ENCODE measurements around the gene PRDM15. TPM values are rescaled to one million over a fixed set of nuclear protein-coding genes. Genes with fewer than 3 reads are reported as not detected.

The PRDM15 gene
- total RNA-seq, 3 donors from 2014 or later (not counting 1 experiment from before 2014, with no cell fraction given): 11.4 to 13.5 (median 11.9) TPM

DNA sequence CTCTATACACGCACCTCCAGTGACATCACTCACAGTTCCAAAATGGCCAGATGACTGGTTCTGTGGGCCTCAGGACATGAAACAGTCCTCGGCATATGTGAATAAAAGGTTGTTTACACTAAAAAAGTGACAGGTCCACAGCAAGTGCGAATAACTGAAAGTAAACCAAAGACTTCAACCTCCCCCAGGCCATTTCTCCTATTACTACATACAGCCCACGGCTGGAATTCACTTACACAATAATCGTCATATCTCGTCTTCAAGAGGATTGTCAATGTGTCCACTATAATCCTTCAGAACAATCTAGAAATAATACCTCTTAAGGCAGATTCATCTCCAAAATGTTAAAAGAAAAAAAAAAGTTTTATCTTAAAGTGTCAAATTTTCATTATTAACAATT, 1.9 kb upstream of the PRDM15 start:
- TF ChIP-seq, protein P1, sequence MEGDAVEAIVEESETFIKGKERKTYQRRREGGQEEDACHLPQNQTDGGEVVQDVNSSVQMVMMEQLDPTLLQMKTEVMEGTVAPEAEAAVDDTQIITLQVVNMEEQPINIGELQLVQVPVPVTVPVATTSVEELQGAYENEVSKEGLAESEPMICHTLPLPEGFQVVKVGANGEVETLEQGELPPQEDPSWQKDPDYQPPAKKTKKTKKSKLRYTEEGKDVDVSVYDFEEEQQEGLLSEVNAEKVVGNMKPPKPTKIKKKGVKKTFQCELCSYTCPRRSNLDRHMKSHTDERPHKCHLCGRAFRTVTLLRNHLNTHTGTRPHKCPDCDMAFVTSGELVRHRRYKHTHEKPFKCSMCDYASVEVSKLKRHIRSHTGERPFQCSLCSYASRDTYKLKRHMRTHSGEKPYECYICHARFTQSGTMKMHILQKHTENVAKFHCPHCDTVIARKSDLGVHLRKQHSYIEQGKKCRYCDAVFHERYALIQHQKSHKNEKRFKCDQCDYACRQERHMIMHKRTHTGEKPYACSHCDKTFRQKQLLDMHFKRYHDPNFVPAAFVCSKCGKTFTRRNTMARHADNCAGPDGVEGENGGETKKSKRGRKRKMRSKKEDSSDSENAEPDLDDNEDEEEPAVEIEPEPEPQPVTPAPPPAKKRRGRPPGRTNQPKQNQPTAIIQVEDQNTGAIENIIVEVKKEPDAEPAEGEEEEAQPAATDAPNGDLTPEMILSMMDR (IDR thresholded peaks at IDR 0.05): no peak
- Histone ChIP-seq H3K4me3 (ENCODE audit: low read length) (no peak overlapping the region), H3K9me3 (ENCODE audit: control insufficient read depth, insufficient read depth, low read length) (no peaks in the 10 kb centered on the region), H3K36me3 (ENCODE audit: control insufficient read depth, insufficient read depth, low read length) (no peaks in the 10 kb centered on the region), H3K27ac (ENCODE audit: low read length) (no peak overlapping the region), H3K27me3 (ENCODE audit: control insufficient read depth, insufficient read depth, low read length) (no peaks in the 10 kb centered on the region), H3K4me1 (ENCODE audit: control insufficient read depth, insufficient read depth, low read length) (peaks cover 18% of the 10 kb centered on the region)
- ATAC-seq: no peak
- H3K4me1 Mint-ChIP-seq: peaks cover 14 to 24% of the 10 kb centered on the region in 2 donors
- peaks cover 0 to 3% of the 10 kb centered on the region in 2 donors for H3K27me3 Mint-ChIP-seq (ENCODE audit: low read depth in 2 of 2)
- no peak for DNase-seq
- no peaks in the 10 kb centered on the region for H3K36me3 Mint-ChIP-seq
- peak overlapping the region; percentile 60 for H3K4me3 Mint-ChIP-seq
- H3K9me3 Mint-ChIP-seq: no peaks in the 10 kb centered on the region
- WGBS (ENCODE audit: insufficient coverage): 88% methylated on average over 6 of the region's 6 CpGs
- H3K27ac Mint-ChIP-seq: peak overlapping the region in 1 of 2 donors; percentile 19
- intact Hi-C loops (cut with micrococcal nuclease): no loop called here

DNA sequence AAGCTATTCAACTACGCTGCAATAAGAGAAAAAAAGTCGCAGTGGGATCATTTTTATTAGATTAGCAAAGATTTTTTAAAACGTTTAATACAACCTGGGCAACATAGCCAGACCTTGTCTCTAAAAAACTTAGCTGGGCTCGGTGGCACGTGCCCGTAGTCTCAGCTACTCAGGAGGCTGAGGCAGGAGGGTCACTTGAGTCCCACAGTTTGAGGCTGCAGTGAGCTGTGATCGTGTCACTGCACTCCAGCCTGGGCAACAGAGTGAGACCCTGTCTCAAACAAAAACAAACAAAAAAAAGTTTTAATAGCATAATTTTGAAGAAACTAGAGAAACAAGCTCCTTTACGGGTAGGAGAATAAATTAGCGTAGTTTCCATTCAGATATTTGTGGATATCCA, 1.0 kb upstream of the PRDM15 start:
- Histone ChIP-seq H3K27ac (ENCODE audit: low read length) (no peak overlapping the region), H3K4me1 (ENCODE audit: control insufficient read depth, insufficient read depth, low read length) (peaks cover 18% of the 10 kb centered on the region), H3K36me3 (ENCODE audit: control insufficient read depth, insufficient read depth, low read length) (no peaks in the 10 kb centered on the region), H3K27me3 (ENCODE audit: control insufficient read depth, insufficient read depth, low read length) (no peaks in the 10 kb centered on the region), H3K4me3 (ENCODE audit: low read length) (no peak overlapping the region), H3K9me3 (ENCODE audit: control insufficient read depth, insufficient read depth, low read length) (no peaks in the 10 kb centered on the region)
- Mint-ChIP-seq H3K4me3 (peak overlapping the region; percentile 92), H3K36me3 (no peaks in the 10 kb centered on the region), H3K27ac (peak overlapping the region; percentile 83 to 87), H3K9me3 (no peaks in the 10 kb centered on the region), H3K4me1 (peaks cover 21 to 31% of the 10 kb centered on the region in 2 donors), H3K27me3 (ENCODE audit: low read depth in 2 of 2) (peaks cover 0 to 3% of the 10 kb centered on the region in 2 donors)
- no peak for DNase-seq
- TF ChIP-seq, protein P1 (IDR thresholded peaks at IDR 0.05): no peak
- intact Hi-C loops (cut with micrococcal nuclease): no loop called here
- WGBS (ENCODE audit: insufficient coverage): 90% methylated on average over 9 of the region's 9 CpGs
- no peak for ATAC-seq

DNA sequence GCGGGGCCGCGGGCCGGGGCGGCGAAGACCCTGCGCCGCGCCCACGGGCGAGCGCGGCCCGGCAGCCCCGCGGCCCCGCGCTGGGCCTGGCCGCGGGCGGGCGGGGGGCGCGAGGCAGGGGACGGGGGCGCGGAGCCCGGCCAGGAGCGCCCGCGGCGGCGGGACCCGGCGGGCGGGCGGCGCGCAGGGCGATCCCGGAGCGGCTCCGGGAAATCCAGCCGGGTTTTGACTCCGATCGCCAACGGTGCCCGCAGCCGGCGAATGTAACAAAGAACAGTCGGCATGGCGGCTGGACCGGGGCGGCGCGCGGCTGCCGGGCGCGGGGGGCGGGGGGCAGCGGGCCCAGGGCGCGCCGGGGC, 334 bp downstream of the PRDM15 start:
- Histone ChIP-seq H3K4me1 (ENCODE audit: control insufficient read depth, insufficient read depth, low read length) (peaks cover 18% of the 10 kb centered on the region), H3K27ac (ENCODE audit: low read length) (no peak overlapping the region), H3K27me3 (ENCODE audit: control insufficient read depth, insufficient read depth, low read length) (no peaks in the 10 kb centered on the region), H3K4me3 (ENCODE audit: low read length) (peak overlapping the region; percentile 83), H3K36me3 (ENCODE audit: control insufficient read depth, insufficient read depth, low read length) (no peaks in the 10 kb centered on the region), H3K9me3 (ENCODE audit: control insufficient read depth, insufficient read depth, low read length) (no peaks in the 10 kb centered on the region)
- TF ChIP-seq, protein P1 (IDR thresholded peaks at IDR 0.05): no peak
- Mint-ChIP-seq H3K4me1 (peaks cover 23 to 33% of the 10 kb centered on the region in 2 donors), H3K27ac (peak overlapping the region in 1 of 2 donors; percentile 87), H3K36me3 (no peaks in the 10 kb centered on the region), H3K4me3 (peak overlapping the region; percentile 62), H3K27me3 (ENCODE audit: low read depth in 2 of 2) (peaks cover 0 to 3% of the 10 kb centered on the region in 2 donors), H3K9me3 (no peaks in the 10 kb centered on the region)
- intact Hi-C loops (cut with micrococcal nuclease): loop anchor here (5.0 kb wide), 3 partner anchors 48 to 183 kb away; partner anchors contain the start of gene ZBTB21
- under 1% methylated on average over 65 of the region's 65 CpGs for WGBS (ENCODE audit: insufficient coverage)
- peak; percentile 80 to 88 (median 84) for ATAC-seq
- DNase-seq: peak; percentile 79 to 88
